TTC549 (cell line): ENCODE results near the gene ZNF709.
"Not testable (repeated sequence)": the region's sequence is repeated elsewhere in the genome, so short reads cannot be mapped to it uniquely, and the experiment has no call there.

Experiments
- FAIRE-seq: peaks from 2 replicates; lab custom pipeline; 2012; peaks lifted over from hg19 to GRCh38; lab: Jason Lieb, UNC

ZNF709 gene

GRCh38 chr19:12484371-12485051 is at the start of gene ZNF709:
Gene ZNF709, minus strand, starts transcription at chr19:12484816. Its CDS starts 159 bp downstream, at chr19:12484657.
- no peak for FAIRE-seq

- FAIRE-seq: no peak
Observed at GRCh38 chr19:12527034-12527836, 42.6 kb upstream of the ZNF709 start.

GRCh38 chr19:12526542-12526941 is 41.9 kb upstream of the ZNF709 start:
- no peak for FAIRE-seq

GRCh38 chr19:12521996-12522395 is 37.4 kb upstream of the ZNF709 start:
- FAIRE-seq: no peak

- FAIRE-seq: no peak
Observed at GRCh38 chr19:12513531-12514061, 29.0 kb upstream of the ZNF709 start.

- FAIRE-seq: no peak
Observed at GRCh38 chr19:12497032-12497431, 12.4 kb upstream of the ZNF709 start.

GRCh38 chr19:12496480-12496879 is 11.9 kb upstream of the ZNF709 start:
- FAIRE-seq: no peak

GRCh38 chr19:12495002-12495802 is 10.6 kb upstream of the ZNF709 start:
- FAIRE-seq: no peak

- FAIRE-seq: no peak
Observed at GRCh38 chr19:12494260-12494860, 9.7 kb upstream of the ZNF709 start.

GRCh38 chr19:12486265-12486783 is 1.7 kb upstream of the ZNF709 start:
- not testable (repeated sequence) for FAIRE-seq

- no peak for FAIRE-seq
Observed at GRCh38 chr19:12485571-12485970, 955 bp upstream of the ZNF709 start.

- FAIRE-seq: no peak
Observed at GRCh38 chr19:12485052-12485416, 418 bp upstream of the ZNF709 start.

GRCh38 chr19:12484011-12484370 is 625 bp downstream of the ZNF709 start:
- no peak for FAIRE-seq

- FAIRE-seq: no peak
Observed at GRCh38 chr19:12482509-12482886, 2.1 kb downstream of the ZNF709 start.

- no peak for FAIRE-seq
Observed at GRCh38 chr19:12481781-12482508, 2.7 kb downstream of the ZNF709 start.

GRCh38 chr19:12478234-12478941 is 6.2 kb downstream of the ZNF709 start:
- FAIRE-seq: no peak

- FAIRE-seq: not testable (repeated sequence)
Observed at GRCh38 chr19:12467651-12468050, 17.0 kb downstream of the ZNF709 start.

GRCh38 chr19:12465211-12465610 is 19.4 kb downstream of the ZNF709 start:
- FAIRE-seq: no peak

GRCh38 chr19:12464769-12465168 is 19.8 kb downstream of the ZNF709 start:
- no peak for FAIRE-seq

- FAIRE-seq: not testable (repeated sequence)
Observed at GRCh38 chr19:12464139-12464538, 20.5 kb downstream of the ZNF709 start.

GRCh38 chr19:12453495-12453894 is 31.1 kb downstream of the ZNF709 start:
- FAIRE-seq: no peak
